ENCODE results near the gene SSB.
A peak's percentile ranks its signal among the peaks of the same experiment; 100 is the strongest.
"Not testable (repeated sequence)": the region's sequence is repeated elsewhere in the genome, so short reads cannot be mapped to it uniquely, and the experiment has no call there.

SSB gene

GRCh38 chr2:169849710-169850109, 51.0 kb downstream of the SSB start:
- Histone ChIP-seq H3K4me3 (replicated peaks; ENCODE audit: insufficient read depth, low read length) (no peak overlapping the region), H3K27ac (replicated peaks) (no peak overlapping the region), H3K27me3 (ENCODE audit: insufficient read depth, poor library complexity, severe bottlenecking) (no peaks in the 10 kb centered on the region)
- TF ChIP-seq GABPA (IDR thresholded peaks at IDR 0.05; ENCODE audit: low read depth) (no peak), SPI1 (IDR thresholded peaks at IDR 0.05; ENCODE audit: borderline replicate concordance, low read depth) (no peak), CTCF (IDR thresholded peaks at IDR 0.05; ENCODE audit: insufficient read depth, low read length) (no peak), REST (IDR thresholded peaks at IDR 0.05; ENCODE audit: insufficient replicate concordance, low read depth) (no peak), POLR2AphosphoS5 (IDR thresholded peaks at IDR 0.05; ENCODE audit: low read depth) (no peak)
- no peak for DNase-seq (ENCODE audit: low read depth in 1 of 2, low spot score in 1 of 2)

- Histone ChIP-seq H3K27me3 (ENCODE audit: insufficient read depth, poor library complexity, severe bottlenecking) (no peaks in the 10 kb centered on the region), H3K4me3 (replicated peaks; ENCODE audit: insufficient read depth, low read length) (no peak overlapping the region), H3K27ac (replicated peaks) (0 out of 2 replicates have a peak overlapping the region, but pooled peaks have one; percentile 1)
- TF ChIP-seq SPI1 (IDR thresholded peaks at IDR 0.05; ENCODE audit: borderline replicate concordance, low read depth) (peak; percentile 83), CTCF (IDR thresholded peaks at IDR 0.05; ENCODE audit: insufficient read depth, low read length) (no peak)
- DNase-seq (ENCODE audit: low read depth in 1 of 2, low spot score in 1 of 2) = peak in 1 of 2 experiments; percentile 4
Measured at GRCh38 chr2:169853041-169853668, 54.5 kb downstream of the SSB start.

GRCh38 chr2:169855281-169856258, 56.9 kb downstream of the SSB start:
- DNase-seq (ENCODE audit: low read depth in 1 of 2, low spot score in 1 of 2); H3K27me3 ChIP-seq (ENCODE audit: insufficient read depth, poor library complexity, severe bottlenecking); H3K4me3 ChIP-seq (replicated peaks; ENCODE audit: insufficient read depth, low read length); H3K27ac ChIP-seq (replicated peaks): not testable (repeated sequence)

GRCh38 chr2:169859423-169859822, 60.8 kb downstream of the SSB start:
- no peaks in the 10 kb centered on the region for H3K27me3 ChIP-seq (ENCODE audit: insufficient read depth, poor library complexity, severe bottlenecking)
- DNase-seq (ENCODE audit: low read depth in 1 of 2, low spot score in 1 of 2) = no peak
- no peak overlapping the region for H3K27ac ChIP-seq (replicated peaks)
- H3K4me3 ChIP-seq (replicated peaks; ENCODE audit: insufficient read depth, low read length) = no peak overlapping the region
- no peak for TF ChIP-seq POLR2AphosphoS5 (IDR thresholded peaks at IDR 0.05; ENCODE audit: low read depth)

GRCh38 chr2:169860149-169860548, 61.5 kb downstream of the SSB start:
- no peak for DNase-seq (ENCODE audit: low read depth in 1 of 2, low spot score in 1 of 2)

More at GRCh38 chr2:169860149-169860548, 61.5 kb downstream of the SSB start:
- no peak for TF ChIP-seq GABPA (IDR thresholded peaks at IDR 0.05; ENCODE audit: low read depth)
- TF ChIP-seq POLR2AphosphoS5 (IDR thresholded peaks at IDR 0.05; ENCODE audit: low read depth) = no peak
- TF ChIP-seq SPI1 (IDR thresholded peaks at IDR 0.05; ENCODE audit: borderline replicate concordance, low read depth) = no peak
- TF ChIP-seq REST (IDR thresholded peaks at IDR 0.05; ENCODE audit: insufficient replicate concordance, low read depth) = no peak
- no peak for TF ChIP-seq CTCF (IDR thresholded peaks at IDR 0.05; ENCODE audit: insufficient read depth, low read length)
- Histone ChIP-seq H3K27ac (replicated peaks) (no peak overlapping the region), H3K4me3 (replicated peaks; ENCODE audit: insufficient read depth, low read length) (no peak overlapping the region), H3K27me3 (ENCODE audit: insufficient read depth, poor library complexity, severe bottlenecking) (no peaks in the 10 kb centered on the region)

Measured in HL-60 (cell line).